HG02884 (cell line): Measurements from ENCODE around the gene SIDT2.

Source experiments
- ATAC-seq: cut with Tn5 transposase; IDR thresholded peaks from one replicate; pipeline ENCODE4 v1.9.1; 2021; ENCODE audit warnings: mild to moderate bottlenecking, moderate library complexity; ENCODE audit not compliant: unreplicated experiment

Gene SIDT2

DNA sequence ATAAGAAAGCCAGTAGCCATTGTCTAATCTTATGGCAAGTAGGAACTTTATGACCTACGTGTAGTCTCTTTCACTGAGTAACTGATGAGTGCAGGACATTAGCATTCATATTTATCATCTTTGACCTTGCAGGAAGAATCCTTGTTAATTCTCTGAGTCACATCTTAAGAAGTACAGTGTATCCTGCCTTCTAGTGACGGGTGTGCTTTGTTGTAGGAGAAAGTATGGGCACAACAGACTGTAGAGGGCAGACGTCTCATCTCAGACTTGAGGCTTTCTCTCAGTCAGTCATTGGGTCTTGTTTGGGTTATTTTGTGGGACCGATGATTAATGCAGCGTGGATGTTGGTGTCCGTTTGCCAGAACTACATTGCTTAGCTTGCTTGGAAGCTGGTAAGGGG, 60.8 kb downstream of the SIDT2 start:
- ATAC-seq: no peak
